ENCODE data around the gene FMNL2. TPM values are rescaled to one million over a fixed set of nuclear protein-coding genes. Genes with fewer than 3 reads are reported as not detected.

FMNL2 gene
- polyA plus RNA-seq, 1 donor from 2014 or later: 0.24 TPM

DNA sequence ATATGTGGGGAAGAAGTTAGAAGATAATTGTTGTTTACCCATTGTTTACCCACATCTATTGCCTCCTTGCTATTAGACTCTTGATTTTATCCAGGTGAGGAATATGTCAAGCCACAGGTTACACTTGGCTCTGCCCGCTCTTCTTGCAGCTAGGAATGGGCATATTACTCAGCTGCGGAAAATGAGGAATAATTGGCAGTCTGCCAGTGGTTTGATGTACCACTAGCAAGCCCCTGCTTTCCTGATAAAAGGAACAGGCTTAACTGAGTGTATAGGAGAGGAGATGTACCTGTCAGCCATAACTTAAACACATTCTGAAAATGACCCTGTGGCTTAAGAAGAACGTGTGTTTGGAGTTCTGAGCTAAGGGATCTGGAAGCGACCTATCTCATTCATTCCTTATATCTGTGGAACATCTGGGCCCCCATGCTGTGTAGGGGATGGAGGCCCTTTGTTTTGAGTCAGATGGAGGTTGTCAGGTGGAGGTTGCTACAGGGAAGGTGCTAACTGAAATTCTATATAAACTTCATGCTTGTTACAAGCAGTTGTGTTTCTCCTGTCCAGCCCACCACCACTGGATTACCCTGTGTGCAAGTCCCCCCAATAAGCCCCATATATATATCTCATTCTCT lies 4.6 kb upstream of the FMNL2 start:
- H3K27ac Mint-ChIP-seq: no peak overlapping the region
- H3K4me3 Mint-ChIP-seq: no peak overlapping the region
- H3K9me3 Mint-ChIP-seq: no peaks in the 10 kb centered on the region
- H3K27me3 Mint-ChIP-seq: peaks cover 10% of the 10 kb centered on the region
- no peaks in the 10 kb centered on the region for H3K36me3 Mint-ChIP-seq
- peaks cover 3 to 7% (median 6%) of the 10 kb centered on the region in 3 donors for H3K4me1 Mint-ChIP-seq

DNA sequence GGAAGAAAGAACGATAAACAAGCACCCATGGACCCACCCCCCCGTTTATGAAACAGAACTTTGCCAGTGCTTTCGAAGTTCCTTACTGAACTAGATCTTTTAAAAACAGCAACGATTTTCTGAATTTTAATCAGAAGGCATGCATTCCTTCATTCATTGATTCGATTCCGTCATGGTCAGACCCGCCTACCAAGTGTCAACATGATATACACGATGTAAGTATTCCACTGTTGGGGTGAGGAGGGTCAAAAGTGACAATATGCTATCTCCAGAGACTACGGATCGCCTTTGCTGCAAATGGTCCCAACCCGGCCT lies 316 bp upstream of the FMNL2 start:
- Mint-ChIP-seq H3K4me1 (peaks cover 13 to 15% (median 13%) of the 10 kb centered on the region in 3 donors), H3K27me3 (peaks cover 7% of the 10 kb centered on the region), H3K4me3 (peak overlapping the region; percentile 81 to 97 (median 90)), H3K36me3 (no peaks in the 10 kb centered on the region), H3K9me3 (no peaks in the 10 kb centered on the region), H3K27ac (no peak overlapping the region)

- no peaks in the 10 kb centered on the region for H3K9me3 Mint-ChIP-seq
- H3K27me3 Mint-ChIP-seq: peaks cover 7% of the 10 kb centered on the region
- peaks cover 13 to 15% (median 13%) of the 10 kb centered on the region in 3 donors for H3K4me1 Mint-ChIP-seq
- H3K27ac Mint-ChIP-seq: no peak overlapping the region
- no peaks in the 10 kb centered on the region for H3K36me3 Mint-ChIP-seq
- H3K4me3 Mint-ChIP-seq: peak overlapping the region; percentile 75 to 92 (median 83)
These were observed 748 bp downstream of the FMNL2 start for GRCh38 chr2:152335726-152336118.

DNA sequence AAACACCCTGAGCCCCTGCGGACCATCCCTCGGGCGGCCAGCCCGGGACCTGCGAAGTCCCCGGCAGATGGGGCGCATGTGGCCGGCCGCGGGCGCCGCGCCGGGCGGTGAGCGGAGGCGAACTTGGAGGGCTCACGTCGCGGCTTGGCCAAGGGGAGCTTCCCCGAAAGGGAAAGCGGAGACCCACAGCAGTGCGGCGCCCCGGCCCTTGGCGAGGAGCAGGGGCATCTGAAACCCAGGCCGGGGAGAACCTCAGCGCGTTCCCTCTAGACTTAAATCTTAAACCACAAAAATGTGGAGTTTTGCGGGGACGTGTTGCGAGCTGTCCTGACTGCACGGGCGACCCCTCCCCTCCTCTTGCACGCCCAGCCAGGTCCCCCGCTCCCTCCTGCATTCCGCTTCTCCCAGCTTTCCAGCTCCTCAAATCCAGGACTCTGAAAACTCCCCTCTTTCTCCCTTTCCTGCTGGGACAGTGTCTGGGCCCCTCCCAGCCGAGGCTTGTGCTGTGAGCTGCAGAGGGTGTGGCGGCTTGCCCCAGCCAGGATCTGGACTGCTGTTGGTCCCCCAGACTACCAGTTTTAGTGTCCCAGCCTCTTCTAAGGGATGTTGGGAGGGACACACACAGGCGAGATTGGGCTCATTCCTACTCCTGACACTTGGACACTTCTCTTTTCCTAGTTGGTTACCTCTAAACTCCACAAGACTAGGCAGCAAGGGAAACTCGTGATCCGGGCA lies 1.3 kb downstream of the FMNL2 start:
- Mint-ChIP-seq H3K27me3 (peaks cover 6% of the 10 kb centered on the region), H3K27ac (peak overlapping the region in 1 of 3 donors; percentile 80)

DNA sequence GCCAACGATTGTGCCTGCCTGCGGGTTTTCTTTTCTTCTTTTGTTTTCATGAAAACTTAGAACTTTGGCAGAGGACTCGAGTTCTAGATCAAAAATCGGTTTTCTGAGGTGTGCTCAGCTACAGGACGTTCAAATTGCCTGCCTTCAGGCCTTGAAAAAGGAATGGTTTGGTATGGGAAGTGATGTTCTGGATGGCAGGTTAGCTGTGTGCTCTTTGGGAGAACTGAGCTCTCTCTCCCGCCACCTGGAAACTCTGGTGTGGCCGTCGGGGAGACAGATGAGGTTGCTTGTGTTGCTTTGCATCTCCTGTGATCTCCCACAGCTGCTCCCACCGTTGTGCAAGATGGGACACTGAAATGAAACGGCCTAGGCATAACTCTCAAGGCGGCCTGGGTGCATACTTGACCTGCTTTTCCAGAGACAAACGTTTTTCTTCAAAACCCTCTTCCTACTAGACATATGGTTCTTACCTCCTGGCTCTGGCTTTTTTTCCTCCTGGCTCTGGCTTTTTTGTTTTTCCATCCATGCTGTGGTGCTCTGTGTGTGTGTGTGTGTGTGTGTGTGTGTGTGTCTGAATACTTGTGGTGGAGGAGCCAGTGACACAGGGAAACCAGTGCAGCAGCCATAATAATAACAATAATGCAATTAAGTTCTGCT lies 2.0 kb downstream of the FMNL2 start:
- Mint-ChIP-seq H3K4me1 (peaks cover 13 to 15% (median 13%) of the 10 kb centered on the region in 3 donors), H3K4me3 (peak overlapping the region; percentile 75 to 92 (median 87)), H3K9me3 (no peaks in the 10 kb centered on the region), H3K27ac (peak overlapping the region in 1 of 3 donors; percentile 69), H3K36me3 (no peaks in the 10 kb centered on the region), H3K27me3 (peaks cover 6% of the 10 kb centered on the region)

More for the DNA sequence above, 1.3 kb downstream of the FMNL2 start:
- peaks cover 13 to 15% (median 13%) of the 10 kb centered on the region in 3 donors for H3K4me1 Mint-ChIP-seq
- H3K4me3 Mint-ChIP-seq: peak overlapping the region; percentile 75 to 92 (median 87)
- H3K9me3 Mint-ChIP-seq: no peaks in the 10 kb centered on the region
- H3K36me3 Mint-ChIP-seq: no peaks in the 10 kb centered on the region

DNA sequence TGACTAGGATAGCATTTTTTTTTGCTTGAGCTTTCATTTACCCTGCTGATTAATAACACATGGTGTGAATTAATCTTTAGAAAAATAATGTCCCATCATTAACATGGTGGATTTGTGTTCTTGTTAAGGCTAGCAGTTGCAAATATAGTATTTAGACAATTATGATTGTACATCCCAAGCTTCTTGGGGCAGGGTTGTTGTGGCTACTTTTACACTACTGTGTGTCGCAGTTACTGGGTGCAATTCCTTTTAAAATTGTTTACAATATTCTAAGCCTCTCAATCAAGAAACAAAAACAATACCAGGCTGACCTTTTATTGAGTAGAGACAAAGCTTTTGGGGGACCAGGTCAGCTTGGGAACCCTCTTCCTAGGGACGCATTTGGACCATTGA lies 2.5 kb downstream of the FMNL2 start:
- Mint-ChIP-seq H3K9me3 (no peaks in the 10 kb centered on the region), H3K27me3 (peaks cover 6% of the 10 kb centered on the region), H3K27ac (no peak overlapping the region)

DNA sequence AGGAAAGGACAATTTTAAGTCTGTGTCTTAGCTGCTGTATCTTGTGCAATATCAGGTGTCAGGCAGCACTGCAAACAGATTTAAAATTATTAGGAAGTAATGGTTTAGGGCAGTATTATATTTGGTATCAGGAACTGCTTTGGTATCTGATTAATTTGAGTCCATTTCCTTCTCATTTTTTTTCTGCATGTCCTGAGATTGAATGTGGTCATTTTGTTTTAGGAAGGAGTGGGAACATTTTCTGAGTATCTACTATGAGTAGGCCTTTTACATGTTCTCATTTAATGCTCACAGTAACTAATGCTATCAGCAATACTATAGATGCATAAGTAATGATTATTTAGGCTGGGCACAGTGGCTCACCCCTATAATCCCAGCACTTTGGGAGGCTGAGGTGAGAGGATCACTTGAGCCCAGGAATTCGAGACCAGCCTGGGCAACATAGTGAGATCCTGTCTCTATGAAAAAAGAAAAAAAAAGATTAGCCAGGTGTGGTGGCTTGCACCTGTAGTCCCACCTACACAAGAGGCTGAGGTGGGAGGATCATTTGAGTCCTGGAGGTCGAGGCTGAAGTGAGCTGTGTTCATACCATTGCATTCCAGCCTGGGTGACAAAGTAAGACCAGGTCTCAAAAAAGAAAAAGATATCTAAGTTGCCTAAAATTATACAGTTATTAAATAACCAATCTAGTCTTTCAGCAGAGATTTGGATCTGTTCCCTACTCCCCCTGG lies 4.7 kb downstream of the FMNL2 start:
- H3K36me3 Mint-ChIP-seq: no peaks in the 10 kb centered on the region
- H3K27me3 Mint-ChIP-seq: peaks cover 3% of the 10 kb centered on the region
- H3K4me3 Mint-ChIP-seq: no peak overlapping the region
- H3K27ac Mint-ChIP-seq: peak overlapping the region in 1 of 3 donors; percentile 9
- peaks cover 6 to 11% (median 10%) of the 10 kb centered on the region in 3 donors for H3K4me1 Mint-ChIP-seq
- no peaks in the 10 kb centered on the region for H3K9me3 Mint-ChIP-seq

More for the DNA sequence above, 2.5 kb downstream of the FMNL2 start:
- Mint-ChIP-seq H3K4me3 (peak overlapping the region in 2 of 4 donors; percentile 75 to 82), H3K4me1 (peaks cover 13 to 15% (median 13%) of the 10 kb centered on the region in 3 donors), H3K36me3 (no peaks in the 10 kb centered on the region)

GRCh38 chr2:152342259-152343046 lies 7.5 kb downstream of the FMNL2 start:
- Mint-ChIP-seq H3K36me3 (no peaks in the 10 kb centered on the region), H3K9me3 (no peaks in the 10 kb centered on the region), H3K27me3 (peaks cover 3% of the 10 kb centered on the region), H3K27ac (no peak overlapping the region), H3K4me1 (peaks cover 0 to 3% (median 0%) of the 10 kb centered on the region in 3 donors), H3K4me3 (no peak overlapping the region)

DNA sequence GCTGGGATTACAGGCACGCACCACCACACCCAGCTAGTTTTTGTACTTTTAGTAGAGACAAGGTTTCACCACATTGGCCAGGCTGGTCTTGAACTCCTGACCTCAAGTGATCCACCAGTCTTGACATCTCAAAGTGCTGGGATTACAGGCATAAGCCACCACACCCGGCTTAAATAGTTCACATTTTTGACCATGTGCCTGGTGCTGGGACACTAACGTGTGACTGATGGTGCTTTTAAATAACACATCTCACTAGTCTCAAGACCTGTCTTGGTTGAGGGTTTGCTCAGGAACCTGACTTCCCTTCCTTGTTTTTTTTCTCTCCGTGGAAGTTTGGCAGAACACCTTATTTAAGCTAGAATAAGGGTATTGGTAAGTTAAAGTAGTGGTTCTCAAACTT lies 8.5 kb downstream of the FMNL2 start:
- no peak overlapping the region for H3K4me3 Mint-ChIP-seq
- H3K9me3 Mint-ChIP-seq: no peaks in the 10 kb centered on the region
- no peaks in the 10 kb centered on the region for H3K36me3 Mint-ChIP-seq
- no peaks in the 10 kb centered on the region for H3K4me1 Mint-ChIP-seq
- H3K27me3 Mint-ChIP-seq: no peaks in the 10 kb centered on the region
- no peak overlapping the region for H3K27ac Mint-ChIP-seq

GRCh38 chr2:152344579-152345195 lies 9.7 kb downstream of the FMNL2 start:
- no peak overlapping the region for H3K27ac Mint-ChIP-seq
- no peaks in the 10 kb centered on the region for H3K27me3 Mint-ChIP-seq
- no peaks in the 10 kb centered on the region for H3K4me1 Mint-ChIP-seq
- no peaks in the 10 kb centered on the region for H3K36me3 Mint-ChIP-seq
- no peak overlapping the region for H3K4me3 Mint-ChIP-seq
- H3K9me3 Mint-ChIP-seq: no peaks in the 10 kb centered on the region

GRCh38 chr2:152347076-152347475 lies 12.1 kb downstream of the FMNL2 start:
- no peak overlapping the region for H3K27ac Mint-ChIP-seq
- peaks cover 0 to 4% (median 0%) of the 10 kb centered on the region in 3 donors for H3K9me3 Mint-ChIP-seq
- H3K27me3 Mint-ChIP-seq: no peaks in the 10 kb centered on the region
- no peaks in the 10 kb centered on the region for H3K4me1 Mint-ChIP-seq
- H3K4me3 Mint-ChIP-seq: no peak overlapping the region
- no peaks in the 10 kb centered on the region for H3K36me3 Mint-ChIP-seq

GRCh38 chr2:152348388-152348787 lies 13.4 kb downstream of the FMNL2 start:
- H3K4me3 Mint-ChIP-seq: no peak overlapping the region
- H3K27me3 Mint-ChIP-seq: no peaks in the 10 kb centered on the region
- no peak overlapping the region for H3K27ac Mint-ChIP-seq
- H3K36me3 Mint-ChIP-seq: no peaks in the 10 kb centered on the region
- H3K9me3 Mint-ChIP-seq: peaks cover 0 to 4% (median 0%) of the 10 kb centered on the region in 3 donors
- H3K4me1 Mint-ChIP-seq: no peaks in the 10 kb centered on the region

- Mint-ChIP-seq H3K4me3 (no peak overlapping the region), H3K36me3 (no peaks in the 10 kb centered on the region), H3K9me3 (peaks cover 0 to 4% (median 0%) of the 10 kb centered on the region in 3 donors), H3K27ac (no peak overlapping the region), H3K4me1 (no peaks in the 10 kb centered on the region), H3K27me3 (no peaks in the 10 kb centered on the region)
These were observed 14.4 kb downstream of the FMNL2 start for GRCh38 chr2:152349416-152349815.

DNA sequence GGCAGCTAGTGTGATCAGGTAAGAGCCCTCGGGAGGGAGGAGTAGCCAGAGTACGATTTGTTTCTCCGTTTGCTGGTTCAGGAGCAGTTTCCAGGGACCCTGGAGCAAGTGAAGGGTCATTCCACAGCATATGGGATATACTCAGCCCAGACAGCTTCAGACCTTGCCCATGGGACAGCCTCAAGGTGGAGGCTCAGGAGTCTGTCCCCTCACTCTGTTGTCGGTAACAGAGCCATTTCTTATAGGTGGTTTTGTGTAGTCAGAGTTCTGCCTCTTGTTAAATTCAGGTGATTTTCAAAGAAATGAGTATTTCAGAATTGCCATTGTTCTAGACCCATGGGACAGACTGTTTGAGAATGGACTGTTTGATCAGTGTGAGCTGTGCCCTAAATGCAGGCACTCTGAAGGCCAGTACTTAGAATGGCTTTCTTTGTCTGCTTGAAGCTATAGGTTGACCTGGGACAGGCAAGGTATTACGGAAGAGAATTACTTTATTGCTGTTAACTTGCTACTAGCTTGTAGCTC lies 15.2 kb downstream of the FMNL2 start:
- Mint-ChIP-seq H3K27me3 (no peaks in the 10 kb centered on the region), H3K4me3 (no peak overlapping the region), H3K27ac (no peak overlapping the region)

More for the DNA sequence above, 15.2 kb downstream of the FMNL2 start:
- no peaks in the 10 kb centered on the region for H3K4me1 Mint-ChIP-seq
- no peaks in the 10 kb centered on the region for H3K36me3 Mint-ChIP-seq
- H3K9me3 Mint-ChIP-seq: peaks cover 0 to 4% (median 0%) of the 10 kb centered on the region in 3 donors
